ENCODE measurements around the gene POLA1. TPM values are rescaled to one million over a fixed set of nuclear protein-coding genes. Genes with fewer than 3 reads are reported as not detected.

POLA1 gene
- total RNA-seq, 2 donors from 2014 or later: 7.9 to 19.6 TPM

GRCh38 chrX:24954732-24955131 is 261.0 kb downstream of the POLA1 start:
- H3K36me3 ChIP-seq: no peaks in the 10 kb centered on the region
- no peaks in the 10 kb centered on the region for H3K4me1 ChIP-seq
- no peak for TF ChIP-seq CTCF (IDR thresholded peaks at IDR 0.05)
- no peak for DNase-seq
- H3K27me3 ChIP-seq: no peaks in the 10 kb centered on the region
- H3K9ac ChIP-seq (ENCODE audit: low read depth in 2 of 2, low read length in 2 of 2): no peak overlapping the region
- H3K4me3 ChIP-seq: no peak overlapping the region
- H3K9me3 ChIP-seq: no peaks in the 10 kb centered on the region
- H3K27ac ChIP-seq: no peak overlapping the region
- intact Hi-C loops (cut with DNase I): no loop called here

- no peak for DNase-seq
- TF ChIP-seq CTCF (IDR thresholded peaks at IDR 0.05): no peak
- H3K27ac ChIP-seq: no peak overlapping the region
- no peak overlapping the region for H3K4me3 ChIP-seq
- intact Hi-C loops (cut with DNase I): no loop called here
- no peaks in the 10 kb centered on the region for H3K4me1 ChIP-seq
- no peaks in the 10 kb centered on the region for H3K36me3 ChIP-seq
- no peaks in the 10 kb centered on the region for H3K27me3 ChIP-seq
- H3K9ac ChIP-seq (ENCODE audit: low read depth in 2 of 2, low read length in 2 of 2): no peak overlapping the region
- H3K9me3 ChIP-seq: no peaks in the 10 kb centered on the region
Measured at GRCh38 chrX:24955372-24955930, 261.7 kb downstream of the POLA1 start.

- no peak overlapping the region for H3K27ac ChIP-seq
- no peaks in the 10 kb centered on the region for H3K9me3 ChIP-seq
- intact Hi-C loops (cut with DNase I): no loop called here
- H3K4me1 ChIP-seq: no peaks in the 10 kb centered on the region
- no peak for DNase-seq
- no peaks in the 10 kb centered on the region for H3K27me3 ChIP-seq
- H3K9ac ChIP-seq (ENCODE audit: low read depth in 2 of 2, low read length in 2 of 2): no peak overlapping the region
- no peak overlapping the region for H3K4me3 ChIP-seq
- no peak for TF ChIP-seq CTCF (IDR thresholded peaks at IDR 0.05)
- H3K36me3 ChIP-seq: no peaks in the 10 kb centered on the region
Measured at GRCh38 chrX:24956828-24957227, 263.1 kb downstream of the POLA1 start.

- H3K9me3 ChIP-seq: no peaks in the 10 kb centered on the region
- no peak overlapping the region for H3K4me3 ChIP-seq
- no peaks in the 10 kb centered on the region for H3K36me3 ChIP-seq
- no peak for DNase-seq
- no peaks in the 10 kb centered on the region for H3K27me3 ChIP-seq
- intact Hi-C loops (cut with DNase I): no loop called here
- H3K4me1 ChIP-seq: no peaks in the 10 kb centered on the region
- TF ChIP-seq CTCF (IDR thresholded peaks at IDR 0.05): no peak
- H3K27ac ChIP-seq: no peak overlapping the region
- no peak overlapping the region for H3K9ac ChIP-seq (ENCODE audit: low read depth in 2 of 2, low read length in 2 of 2)
Measured at GRCh38 chrX:24961809-24962208, 268.1 kb downstream of the POLA1 start.

- no peak overlapping the region for H3K9ac ChIP-seq (ENCODE audit: low read depth in 2 of 2, low read length in 2 of 2)
- no peak overlapping the region for H3K27ac ChIP-seq
- DNase-seq: no peak
- TF ChIP-seq CTCF (IDR thresholded peaks at IDR 0.05): no peak
- no peaks in the 10 kb centered on the region for H3K4me1 ChIP-seq
- no peak overlapping the region for H3K4me3 ChIP-seq
- no peaks in the 10 kb centered on the region for H3K27me3 ChIP-seq
- H3K36me3 ChIP-seq: no peaks in the 10 kb centered on the region
- H3K9me3 ChIP-seq: no peaks in the 10 kb centered on the region
- intact Hi-C loops (cut with DNase I): no loop called here
Measured at GRCh38 chrX:24963823-24964222, 270.1 kb downstream of the POLA1 start.

Data from colonic mucosa (tissue), 4 donors.